Hepatocyte (in vitro differentiated cells): ENCODE results near the gene SERPING1.

ENCODE experiments used
- CTCF ChIP-seq: fragments of 200-600 bp; sonication (generic); IDR thresholded peaks from 2 replicates; pipeline ENCODE4 v1.5.1; 2016; ENCODE audit warnings: antibody characterized with exemption, mild to moderate bottlenecking; ENCODE audit not compliant: poor library complexity
- EZH2 ChIP-seq: fragments of 200-600 bp; sonication (generic); IDR thresholded peaks from 2 replicates; pipeline ENCODE4 v1.6.1; 2016; ENCODE audit warnings: antibody characterized with exemption, mild to moderate bottlenecking, borderline replicate concordance
- EZH2phosphoT487 ChIP-seq: fragments of 200-600 bp; sonication (generic); IDR thresholded peaks from one replicate; pipeline ENCODE4 v1.6.1; 2018; ENCODE audit warnings: antibody characterized with exemption, mild to moderate bottlenecking, low read depth, moderate library complexity; ENCODE audit not compliant: unreplicated experiment, severe bottlenecking

- TF ChIP-seq EZH2 = no peak
- no peak for TF ChIP-seq CTCF
- no peak for TF ChIP-seq EZH2phosphoT487
These were observed 34.6 kb downstream of the SERPING1 start for GRCh38 chr11:57632116-57632515.
